Measurements from ENCODE around the gene GZMH. TPM values are rescaled to one million over a fixed set of nuclear protein-coding genes. Genes with fewer than 3 reads are reported as not detected.
A peak's percentile ranks its signal among the peaks of the same experiment; 100 is the strongest.
"Not testable (repeated sequence)": the region's sequence is repeated elsewhere in the genome, so short reads cannot be mapped to it uniquely, and the experiment has no call there.

GZMH gene
- total RNA-seq, 1 donor from 2014 or later = not detected

DNA sequence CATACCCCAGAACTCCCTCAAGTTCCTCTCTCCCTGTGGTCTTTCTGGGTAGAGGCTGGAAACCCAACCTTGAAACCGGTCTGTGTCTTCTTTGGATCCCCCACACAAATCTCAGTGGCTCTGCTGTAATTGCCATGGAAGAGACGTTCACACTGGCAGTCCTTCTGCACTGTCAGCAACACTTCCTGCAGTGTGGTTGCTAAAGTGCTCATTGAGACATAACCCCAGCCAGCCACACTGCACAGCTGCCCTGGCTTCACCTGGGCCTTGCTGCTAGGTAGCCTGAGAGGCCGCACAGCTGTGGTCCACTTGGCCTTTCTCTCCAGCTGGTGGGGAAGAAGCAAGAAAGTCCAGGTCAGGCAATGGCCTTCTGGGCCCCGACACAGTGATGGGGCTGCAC lies 2.4 kb downstream of the GZMH start:
- H3K36me3 Mint-ChIP-seq = no peaks in the 10 kb centered on the region
- no peak overlapping the region for H3K27ac Mint-ChIP-seq
- no peaks in the 10 kb centered on the region for H3K27me3 Mint-ChIP-seq
- TF ChIP-seq CTCF (conservative IDR thresholded peaks at IDR 0.05) = no peak
- no peak for DNase-seq (ENCODE audit: extremely low spot score, unreplicated experiment)
- H3K4me1 Mint-ChIP-seq (ENCODE audit: unreplicated experiment) = no peaks in the 10 kb centered on the region
- no peaks in the 10 kb centered on the region for H3K9me3 Mint-ChIP-seq
- H3K4me3 Mint-ChIP-seq = no peak overlapping the region

- no peak for DNase-seq (ENCODE audit: extremely low spot score, unreplicated experiment)
- Mint-ChIP-seq H3K9me3 (no peaks in the 10 kb centered on the region), H3K4me3 (no peak overlapping the region), H3K4me1 (ENCODE audit: unreplicated experiment) (no peaks in the 10 kb centered on the region), H3K27me3 (no peaks in the 10 kb centered on the region), H3K36me3 (no peaks in the 10 kb centered on the region), H3K27ac (no peak overlapping the region)
- TF ChIP-seq CTCF (conservative IDR thresholded peaks at IDR 0.05) = no peak
Measured at GRCh38 chr14:24606297-24606696, 3.2 kb downstream of the GZMH start.

GRCh38 chr14:24605435-24606190 lies 3.9 kb downstream of the GZMH start:
- no peaks in the 10 kb centered on the region for H3K27me3 Mint-ChIP-seq
- no peak for DNase-seq (ENCODE audit: extremely low spot score, unreplicated experiment)
- no peaks in the 10 kb centered on the region for H3K9me3 Mint-ChIP-seq
- H3K36me3 Mint-ChIP-seq = no peaks in the 10 kb centered on the region
- peak; percentile 64 for TF ChIP-seq CTCF (conservative IDR thresholded peaks at IDR 0.05)
- H3K27ac Mint-ChIP-seq = no peak overlapping the region
- no peak overlapping the region for H3K4me3 Mint-ChIP-seq
- no peaks in the 10 kb centered on the region for H3K4me1 Mint-ChIP-seq (ENCODE audit: unreplicated experiment)

GRCh38 chr14:24597403-24597802 lies 12.1 kb downstream of the GZMH start:
- DNase-seq (ENCODE audit: extremely low spot score, unreplicated experiment) = no peak
- H3K4me1 Mint-ChIP-seq (ENCODE audit: unreplicated experiment) = no peaks in the 10 kb centered on the region
- no peak for TF ChIP-seq CTCF (conservative IDR thresholded peaks at IDR 0.05)
- H3K4me3 Mint-ChIP-seq = no peak overlapping the region
- no peaks in the 10 kb centered on the region for H3K36me3 Mint-ChIP-seq
- H3K9me3 Mint-ChIP-seq = peaks cover 5% of the 10 kb centered on the region
- H3K27ac Mint-ChIP-seq = no peak overlapping the region
- H3K27me3 Mint-ChIP-seq = no peaks in the 10 kb centered on the region

DNA sequence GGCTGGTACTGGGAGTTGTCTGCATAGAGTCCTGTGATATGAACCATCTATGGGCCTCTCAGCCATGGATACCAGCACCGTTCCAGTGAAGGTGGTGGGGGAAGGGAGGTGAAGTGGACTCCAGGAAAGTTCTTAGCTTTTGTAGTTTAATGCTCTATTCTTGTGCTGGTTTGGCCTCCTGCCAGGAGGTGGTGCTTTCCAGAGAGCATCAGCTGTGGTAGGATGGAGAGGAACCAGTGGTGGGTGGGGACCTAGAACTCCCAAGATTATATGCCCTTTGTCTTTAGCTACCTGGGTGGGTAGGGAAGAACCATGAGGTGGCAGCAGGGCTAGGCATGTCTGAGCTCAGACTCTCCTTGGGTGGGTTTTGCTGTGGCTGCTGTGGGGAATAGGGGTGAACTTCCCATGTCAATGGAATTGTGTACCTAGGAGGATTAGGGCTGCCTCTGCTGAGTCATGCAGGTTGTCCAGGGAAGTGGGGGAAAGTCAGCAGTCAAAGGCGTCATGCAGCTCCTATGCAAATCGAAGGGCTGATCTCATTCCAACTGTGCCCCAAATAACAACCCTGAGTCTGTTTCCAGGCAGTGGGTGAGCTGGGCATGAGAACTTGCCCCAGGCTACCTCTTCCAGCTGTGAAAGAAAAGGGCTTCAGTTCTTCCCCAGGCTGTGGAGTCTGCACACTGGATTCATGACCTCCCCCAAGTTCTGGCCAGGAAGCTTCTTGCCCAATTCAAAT lies 14.2 kb downstream of the GZMH start:
- Mint-ChIP-seq H3K4me3 (no peak overlapping the region), H3K27me3 (no peaks in the 10 kb centered on the region), H3K36me3 (no peaks in the 10 kb centered on the region), H3K4me1 (ENCODE audit: unreplicated experiment) (no peaks in the 10 kb centered on the region), H3K27ac (no peak overlapping the region), H3K9me3 (peaks cover 5% of the 10 kb centered on the region)
- no peak for DNase-seq (ENCODE audit: extremely low spot score, unreplicated experiment)
- no peak for TF ChIP-seq CTCF (conservative IDR thresholded peaks at IDR 0.05)

DNA sequence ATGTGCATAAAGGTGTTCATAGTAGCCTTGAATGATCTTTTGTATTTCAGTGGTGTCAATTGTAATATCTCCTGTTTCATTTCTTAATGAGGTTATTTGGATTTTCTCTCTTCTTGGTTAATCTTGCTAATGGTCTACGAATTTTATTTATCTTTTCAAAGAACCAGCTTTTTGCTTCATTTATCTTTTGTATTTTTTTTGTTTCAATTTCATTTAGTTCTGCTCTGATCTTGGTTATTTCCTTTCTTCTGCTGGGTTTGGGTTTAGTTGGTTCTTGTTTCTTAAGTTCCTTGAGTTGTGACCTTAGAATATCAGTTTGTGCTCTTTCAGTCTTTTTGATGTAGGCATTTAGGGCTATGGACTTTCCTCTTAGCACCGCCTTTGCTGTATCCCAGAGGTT lies 18.5 kb downstream of the GZMH start:
- not testable (repeated sequence) for H3K27me3 Mint-ChIP-seq; H3K4me3 Mint-ChIP-seq; H3K4me1 Mint-ChIP-seq (ENCODE audit: unreplicated experiment); H3K36me3 Mint-ChIP-seq; H3K9me3 Mint-ChIP-seq; H3K27ac Mint-ChIP-seq; DNase-seq (ENCODE audit: extremely low spot score, unreplicated experiment)

DNA sequence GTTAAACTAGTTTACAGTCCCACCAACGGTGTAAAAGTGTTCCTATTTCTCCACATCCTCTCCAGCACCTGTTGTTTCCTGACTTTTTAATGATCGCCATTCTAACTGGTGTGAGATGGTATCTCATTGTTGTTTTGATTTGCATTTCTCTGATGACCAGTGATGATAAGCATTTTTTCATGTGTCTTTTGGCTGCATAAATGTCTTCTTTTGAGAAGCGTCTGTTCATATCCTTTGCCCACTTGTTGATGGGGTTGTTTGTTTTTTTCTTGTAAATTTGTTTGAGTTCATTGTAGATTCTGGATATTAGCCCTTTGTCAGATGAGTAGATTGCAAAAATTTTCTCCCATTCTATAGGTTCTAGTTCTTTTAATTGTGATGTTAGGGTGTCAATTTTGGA lies 25.1 kb downstream of the GZMH start:
- not testable (repeated sequence) for H3K9me3 Mint-ChIP-seq; H3K4me1 Mint-ChIP-seq (ENCODE audit: unreplicated experiment); H3K36me3 Mint-ChIP-seq; H3K27me3 Mint-ChIP-seq; H3K4me3 Mint-ChIP-seq; H3K27ac Mint-ChIP-seq; DNase-seq (ENCODE audit: extremely low spot score, unreplicated experiment)

Measured in type B pancreatic cell (in vitro differentiated cells).